ENCODE results near the gene LAMA5.

The LAMA5 gene

DNA sequence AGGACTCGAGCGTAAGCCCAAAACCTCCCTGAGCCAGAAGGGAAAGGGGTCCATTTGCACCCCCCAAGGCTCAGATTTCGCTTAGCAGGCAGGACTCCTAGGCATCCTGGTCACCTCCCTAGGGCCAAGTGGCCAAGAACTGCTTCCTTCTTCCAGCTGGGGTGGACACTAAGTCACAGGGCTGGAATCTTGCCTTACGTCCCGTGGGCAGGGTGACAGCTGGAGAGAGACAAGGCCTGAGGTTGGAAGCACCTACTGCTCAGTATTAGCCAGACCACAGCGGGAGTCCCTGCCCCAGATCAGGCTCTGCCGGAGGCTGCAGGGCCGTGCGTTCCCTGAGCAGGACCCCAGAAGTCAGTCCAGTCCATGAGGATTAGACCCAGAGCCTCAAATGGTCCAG, 19.7 kb downstream of the LAMA5 start:
- no peak for DNase-seq (ENCODE audit: low spot score)

DNA sequence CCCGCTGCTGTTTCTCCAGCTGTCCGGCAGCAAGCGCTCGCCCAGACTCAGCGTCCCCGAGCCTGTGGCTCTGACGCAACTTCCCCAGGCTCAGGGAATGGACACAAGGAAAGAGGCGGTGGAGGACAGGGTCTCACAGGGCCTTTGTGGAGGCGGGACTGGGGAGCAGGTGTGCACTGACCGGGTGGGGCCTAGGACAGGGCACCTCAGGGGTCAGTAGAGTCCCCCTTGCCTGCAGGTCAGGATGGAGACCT, 20.0 kb downstream of the LAMA5 start:
- no peak for DNase-seq (ENCODE audit: low spot score)

DNA sequence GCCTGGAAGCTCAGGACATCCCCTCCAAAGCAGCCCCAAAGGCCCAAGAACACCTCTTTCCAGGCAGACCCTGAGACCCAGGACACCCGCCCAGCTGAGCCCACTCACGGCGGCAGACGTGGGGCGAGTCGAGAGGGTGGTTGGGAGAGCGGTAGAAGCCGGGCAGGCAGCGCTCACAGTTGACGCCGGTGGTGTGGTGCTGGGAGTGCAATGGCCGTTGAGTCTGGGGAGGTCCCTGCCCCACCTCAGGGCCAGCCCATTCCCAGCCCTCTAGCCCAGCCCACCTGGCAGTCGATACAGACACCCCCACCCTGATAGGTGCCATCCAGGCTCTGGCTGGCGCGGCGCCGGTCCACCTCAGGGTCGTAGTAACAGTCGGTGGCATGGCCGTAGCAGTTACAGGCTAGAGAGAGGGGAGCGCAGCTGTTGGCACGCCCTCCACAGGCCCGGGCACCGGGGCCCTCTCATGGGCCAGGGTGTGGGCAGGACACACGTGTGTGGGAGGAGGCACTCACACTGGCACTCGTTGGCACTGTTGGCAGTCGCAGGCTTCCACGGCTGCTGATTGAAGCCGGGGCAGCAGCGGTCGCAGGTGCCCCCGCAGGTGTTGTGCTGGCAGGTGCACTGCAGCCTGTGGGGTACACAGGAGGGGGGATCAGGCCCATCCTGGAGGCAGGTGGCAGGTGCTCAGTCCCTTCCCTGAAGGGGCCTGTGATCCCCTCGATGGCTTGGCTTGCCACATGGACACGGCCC, 20.5 kb downstream of the LAMA5 start:
- DNase-seq (ENCODE audit: low spot score), result no peak

DNA sequence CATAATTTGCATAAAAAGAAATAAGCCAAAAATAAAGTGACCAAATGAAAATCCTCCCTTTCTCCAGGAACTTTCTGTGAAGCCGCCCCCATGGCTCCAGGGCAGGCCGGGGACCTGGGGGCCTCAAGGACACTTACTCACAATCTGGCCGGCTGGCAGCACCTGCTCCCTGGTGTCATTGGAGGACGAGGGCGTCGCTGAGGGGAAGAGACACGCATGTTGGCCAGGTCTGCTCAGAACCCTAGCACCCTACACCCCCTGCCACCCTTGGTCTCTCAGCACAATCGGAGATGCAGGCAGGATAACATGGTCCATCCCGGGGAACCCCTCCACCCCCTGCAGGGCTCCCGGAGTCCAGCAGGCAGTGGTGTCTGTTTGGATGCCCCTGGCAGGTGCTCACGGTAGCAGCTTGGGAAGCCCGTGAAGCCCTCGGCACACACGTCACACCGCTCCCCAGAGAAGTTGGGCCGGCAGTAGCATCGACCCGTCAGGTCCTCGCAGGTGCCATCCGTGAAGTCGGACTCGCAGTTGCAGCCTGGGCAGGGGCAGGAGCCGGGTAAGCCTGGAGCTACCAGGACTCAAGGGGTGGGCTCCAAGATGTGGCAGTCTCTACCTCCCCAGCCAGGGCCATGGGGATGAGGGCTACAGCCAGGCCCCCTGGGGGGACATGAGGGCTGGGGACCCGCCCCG, 21.3 kb downstream of the LAMA5 start:
- no peak for DNase-seq (ENCODE audit: low spot score)

DNA sequence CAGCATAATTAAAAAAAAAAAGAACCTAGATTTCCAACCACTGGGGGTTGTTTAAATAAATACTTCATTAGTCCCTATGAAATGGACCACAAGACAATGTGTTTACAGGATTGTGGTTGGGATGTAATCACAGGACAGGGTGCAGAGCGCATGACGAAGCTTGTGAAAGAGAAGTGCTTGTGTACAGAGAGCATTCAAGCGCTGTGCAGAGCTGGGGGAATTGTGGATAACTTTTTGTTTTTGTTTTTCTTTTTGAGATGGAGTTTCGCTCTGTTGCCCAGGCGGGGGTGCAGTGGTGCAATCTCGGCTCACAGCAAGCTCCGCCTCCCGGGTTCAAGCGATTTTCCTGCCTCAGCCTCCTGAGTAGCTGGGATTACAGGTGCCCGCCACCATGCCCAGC, 22.3 kb downstream of the LAMA5 start:
- no peak for DNase-seq (ENCODE audit: low spot score)

DNA sequence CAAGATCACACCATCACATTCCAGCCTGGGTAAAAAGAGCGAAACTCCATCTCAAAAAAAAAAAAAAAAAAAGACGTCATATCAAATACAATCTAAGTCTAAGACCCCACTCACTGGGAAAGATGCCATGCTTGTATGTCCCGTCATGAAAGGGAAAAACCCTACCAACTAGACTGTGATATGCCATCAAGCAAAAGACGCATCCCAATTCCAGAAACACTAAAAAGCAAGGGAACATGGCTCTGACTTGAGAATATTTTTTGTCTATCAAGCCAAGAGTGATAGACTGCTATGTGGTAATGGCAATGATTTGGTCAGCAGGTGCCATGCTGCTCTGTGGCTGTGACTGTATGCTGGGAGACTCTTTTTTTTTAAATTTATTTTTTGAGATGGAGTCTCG, 23.0 kb downstream of the LAMA5 start:
- no peak for DNase-seq (ENCODE audit: low spot score)

DNA sequence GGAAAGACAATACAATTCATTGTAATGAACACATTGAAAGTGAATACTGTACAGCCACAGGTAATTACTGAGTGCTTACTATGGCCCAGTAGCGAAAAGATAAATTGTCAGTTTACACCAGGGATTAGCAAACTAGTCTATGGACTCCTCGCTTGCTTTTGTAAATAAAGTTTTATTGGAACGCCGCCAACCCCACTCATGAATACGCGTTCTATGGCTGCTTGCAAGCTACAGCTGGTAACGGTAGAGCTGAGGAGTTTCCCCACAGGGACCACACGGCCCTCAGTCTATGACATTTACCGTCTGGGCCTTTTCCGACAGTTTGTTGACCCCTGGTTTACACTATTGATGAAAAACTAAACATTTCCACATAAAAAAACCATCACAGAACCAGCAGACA, 24.2 kb downstream of the LAMA5 start:
- DNase-seq (ENCODE audit: low spot score), result no peak

DNA sequence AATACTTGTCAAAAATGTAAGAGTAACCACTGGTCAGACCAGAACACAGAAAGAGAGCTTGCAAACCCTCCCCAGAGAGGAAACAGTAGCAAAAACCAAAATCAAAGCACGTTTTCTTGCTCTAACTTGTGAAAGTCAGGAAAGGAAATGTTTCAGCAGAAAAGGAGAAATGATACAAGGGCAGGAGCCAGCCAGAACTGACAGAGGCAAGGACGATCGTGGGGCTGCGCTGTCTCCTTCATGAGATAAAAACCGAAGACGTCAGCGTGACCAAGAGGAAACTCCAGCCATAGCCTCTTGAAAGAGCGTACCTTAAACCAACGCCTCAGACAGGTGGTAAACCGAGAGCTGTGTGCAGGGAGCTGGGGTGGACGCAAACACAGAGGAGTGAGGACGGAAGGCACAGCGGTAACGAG, 27.5 kb downstream of the LAMA5 start:
- no peak for DNase-seq (ENCODE audit: low spot score)

DNA sequence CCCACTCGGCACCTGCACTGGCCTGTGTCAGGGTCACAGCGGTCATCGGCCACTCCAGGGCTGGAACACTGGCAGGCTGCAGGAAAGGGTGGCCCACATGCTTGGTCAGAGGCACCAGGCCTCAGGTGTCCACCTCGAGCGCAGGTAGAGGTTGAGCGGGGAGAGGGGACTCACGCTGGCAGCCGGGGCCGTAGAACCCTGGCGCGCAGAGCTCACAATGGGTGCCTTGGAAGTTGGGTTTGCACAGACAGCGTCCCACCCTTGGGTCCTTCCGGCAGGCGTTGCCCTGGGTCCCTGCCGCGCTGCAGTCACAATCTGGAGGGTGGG, 28.9 kb downstream of the LAMA5 start:
- no peak for DNase-seq (ENCODE audit: low spot score)

DNA sequence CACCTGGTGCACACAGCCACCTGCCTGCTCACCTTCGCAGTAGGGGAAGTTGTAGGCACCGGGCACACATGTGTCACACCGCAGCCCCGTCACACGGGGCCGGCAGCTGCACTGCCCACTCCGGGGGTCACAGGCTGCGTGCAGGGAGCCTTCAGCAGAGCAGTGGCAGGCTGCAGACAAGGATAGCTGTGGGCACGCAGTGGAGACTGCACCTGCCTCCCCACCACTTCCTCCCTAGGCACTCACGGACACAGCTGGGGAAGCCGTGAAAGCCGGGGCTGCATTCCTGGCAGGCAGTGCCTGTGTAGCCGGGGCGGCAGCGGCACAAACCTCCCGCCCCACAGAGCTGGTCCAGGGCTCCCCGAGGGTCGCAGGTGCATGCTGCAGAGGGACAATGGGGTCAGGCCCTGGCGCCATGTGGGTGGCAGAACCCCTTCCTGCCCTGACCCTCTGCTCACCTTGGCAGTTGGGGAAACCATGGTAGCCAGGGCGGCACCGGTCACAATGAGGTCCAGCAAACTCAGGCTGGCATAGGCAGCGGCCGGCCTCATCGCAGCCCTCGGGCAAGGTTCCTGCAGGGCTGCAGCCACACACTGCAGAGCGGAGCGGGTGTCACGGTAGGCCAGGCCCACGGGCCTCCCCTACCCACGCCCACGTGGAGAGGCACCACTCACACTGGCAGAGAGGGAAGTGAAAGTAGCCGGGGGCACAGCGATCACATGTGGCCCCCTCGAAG, 29.4 kb downstream of the LAMA5 start:
- no peak for DNase-seq (ENCODE audit: low spot score)

DNA sequence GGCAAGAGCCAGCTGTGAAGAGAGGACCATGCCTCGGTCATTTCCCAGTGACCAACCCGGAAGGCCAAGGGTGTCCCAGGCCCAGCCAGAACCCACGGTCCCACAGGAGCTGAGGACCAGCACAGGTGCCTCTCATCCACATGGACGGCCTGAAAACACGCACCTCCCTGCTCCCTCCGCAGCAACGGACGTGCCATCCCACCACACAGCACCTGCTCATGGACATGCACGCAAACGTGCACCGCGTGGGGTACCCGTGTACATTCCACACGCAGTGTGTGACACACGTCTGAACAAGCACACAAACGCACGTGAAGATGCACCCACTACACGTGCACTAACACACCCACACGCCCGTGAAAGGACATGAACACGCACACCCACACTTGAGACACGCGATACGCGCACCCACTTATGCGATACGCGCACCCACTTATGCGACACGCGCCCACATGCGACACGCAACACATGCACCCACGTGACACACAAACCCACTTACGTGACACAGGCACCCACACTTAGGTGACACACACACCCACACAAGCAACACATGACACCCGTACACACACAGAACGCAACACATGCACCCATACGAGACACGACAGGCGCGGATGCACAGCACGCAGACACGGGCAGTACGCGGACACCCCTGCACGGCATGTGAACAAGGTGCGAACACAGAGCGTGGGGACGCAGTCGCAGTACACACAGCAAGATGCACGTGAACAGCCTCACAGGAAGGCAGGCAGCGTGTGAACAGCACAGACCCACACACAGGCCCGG, 30.1 kb downstream of the LAMA5 start:
- DNase-seq (ENCODE audit: low spot score), result no peak

DNA sequence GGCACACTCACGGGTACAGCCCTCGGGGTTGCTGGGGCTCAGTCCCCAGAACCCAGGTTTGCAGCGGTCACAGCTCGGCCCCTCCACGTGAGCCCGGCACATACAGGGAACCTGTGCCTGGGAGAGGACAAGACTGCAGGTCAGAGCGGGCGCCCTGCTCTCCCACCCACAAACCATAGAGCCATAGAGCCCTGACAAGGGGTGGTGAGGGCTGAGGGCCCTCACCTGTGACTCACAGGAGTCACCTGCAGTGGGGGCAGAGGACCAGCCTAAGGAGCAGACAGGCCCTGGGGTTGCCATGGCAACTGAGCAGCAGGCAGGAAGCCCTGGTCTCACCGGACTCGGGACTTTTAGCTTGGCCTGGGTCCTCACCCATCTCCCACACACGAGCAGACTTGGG, 30.8 kb downstream of the LAMA5 start:
- DNase-seq (ENCODE audit: low spot score), result no peak

DNA sequence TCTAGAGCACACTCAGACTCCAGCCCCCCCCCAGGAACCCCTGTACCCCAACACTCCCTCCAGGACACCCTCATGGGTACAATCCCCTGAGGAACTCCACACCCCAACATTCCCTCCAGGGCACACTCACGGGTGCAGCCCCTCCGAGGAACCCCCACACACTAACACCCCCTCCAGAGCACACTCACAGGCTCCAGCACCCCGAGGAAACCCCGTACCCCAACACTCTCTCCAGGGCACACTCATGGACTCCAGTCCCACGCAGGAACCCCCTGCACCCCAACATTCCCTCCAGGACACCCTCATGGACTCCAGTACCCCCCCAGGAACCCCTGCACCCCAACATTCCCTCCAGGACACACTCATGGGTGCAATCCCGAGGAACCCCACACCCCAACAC, 31.6 kb downstream of the LAMA5 start:
- DNase-seq (ENCODE audit: low spot score), result no peak

DNA sequence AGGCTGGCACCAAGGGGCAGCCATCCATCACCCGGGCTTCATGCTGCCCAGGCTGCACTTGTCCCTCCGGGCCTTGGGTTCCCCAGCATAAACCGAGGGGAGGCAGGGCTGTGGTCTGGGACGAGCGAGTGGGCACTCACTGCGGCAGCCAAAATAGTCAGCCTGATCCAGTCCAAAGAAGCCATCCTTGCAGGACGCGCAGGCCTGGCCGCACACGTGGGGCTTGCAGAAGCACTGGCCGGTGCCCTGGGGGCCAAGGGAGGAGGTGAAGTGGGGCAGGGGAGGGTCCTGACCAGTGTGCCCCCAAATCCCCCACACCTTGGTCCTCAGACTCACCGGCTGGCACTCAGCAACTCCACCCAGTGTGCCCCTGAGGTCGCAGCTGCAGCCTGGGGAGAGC, 32.2 kb downstream of the LAMA5 start:
- no peak for DNase-seq (ENCODE audit: low spot score)

DNA sequence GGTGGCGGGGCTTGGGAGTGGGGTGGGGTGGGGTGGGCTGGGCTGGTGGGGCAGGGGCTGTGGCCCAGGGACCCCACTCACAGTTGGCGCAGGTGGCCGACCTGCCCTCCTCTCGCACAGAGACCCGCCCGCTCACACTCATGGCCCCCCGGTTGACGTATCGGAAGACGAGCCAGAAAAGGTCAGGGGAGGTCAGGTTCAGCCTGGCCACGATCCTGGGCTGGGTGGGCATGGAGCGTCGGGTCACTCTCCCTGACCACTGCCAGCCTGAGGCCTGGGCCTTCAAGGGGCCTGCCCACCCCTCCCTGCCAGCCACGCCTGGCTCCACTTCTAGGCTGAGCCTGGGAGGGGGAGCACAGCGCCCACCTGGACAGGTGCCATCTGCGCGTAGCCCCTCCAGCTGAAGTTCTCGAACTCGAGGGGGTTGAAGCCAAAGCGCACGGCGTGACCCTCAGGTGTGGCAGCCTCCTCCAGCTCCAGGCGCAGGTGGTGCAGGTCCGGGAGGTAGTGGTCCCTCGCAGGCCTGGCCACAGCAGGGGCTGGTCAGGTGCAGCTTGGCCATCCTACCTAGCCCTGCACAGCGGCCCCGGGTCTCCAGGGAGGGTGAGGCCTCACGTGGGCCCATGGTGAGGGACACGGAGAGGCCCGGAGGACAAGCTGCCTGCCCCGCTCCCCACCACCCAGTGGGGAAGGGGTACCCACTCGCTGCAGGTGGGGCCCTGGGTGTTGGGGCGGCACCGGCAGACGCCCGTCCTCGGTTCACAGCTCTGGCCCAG, 33.1 kb downstream of the LAMA5 start:
- DNase-seq (ENCODE audit: low spot score), result no peak

DNA sequence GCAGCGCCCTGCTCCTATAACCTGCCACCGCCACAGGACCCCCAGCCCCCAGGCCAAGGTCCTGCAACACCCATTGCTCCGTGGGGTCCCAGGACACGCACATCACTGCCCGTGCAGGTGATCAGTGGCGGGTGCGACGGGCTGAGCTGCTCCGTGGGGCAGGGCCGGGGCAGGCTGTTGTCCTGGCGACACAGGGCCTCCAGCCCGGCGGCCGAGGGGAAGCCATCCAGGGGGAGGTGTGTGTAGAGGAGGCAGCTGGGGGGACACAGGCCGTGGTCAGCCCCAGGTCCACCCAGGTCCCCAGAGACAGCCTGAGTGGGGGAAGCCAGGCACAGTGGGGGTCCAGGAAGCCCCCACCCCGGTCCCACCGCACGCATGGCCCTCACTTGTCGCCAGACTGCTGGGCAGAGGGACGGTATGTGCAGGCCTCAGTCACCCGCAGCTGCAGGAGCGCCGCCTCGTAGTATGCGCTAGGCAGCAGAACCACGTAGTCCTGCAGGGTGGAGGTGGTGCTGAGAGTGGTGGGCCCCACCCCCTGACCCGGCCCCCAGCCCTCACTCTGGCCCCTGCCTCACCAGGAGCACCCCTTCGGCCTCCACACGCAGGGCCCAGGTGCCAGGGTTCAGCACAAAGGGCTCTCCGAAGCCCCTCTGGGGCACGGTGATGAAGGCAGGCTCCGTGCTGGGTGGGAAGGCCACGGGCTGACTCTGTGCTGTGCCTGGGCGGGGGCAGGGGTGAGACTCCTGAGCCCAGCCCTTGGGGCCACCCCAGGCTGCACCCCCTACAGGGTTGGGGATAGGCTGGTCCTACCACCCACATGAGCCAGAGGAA, 33.9 kb downstream of the LAMA5 start:
- DNase-seq (ENCODE audit: low spot score), result no peak

DNA sequence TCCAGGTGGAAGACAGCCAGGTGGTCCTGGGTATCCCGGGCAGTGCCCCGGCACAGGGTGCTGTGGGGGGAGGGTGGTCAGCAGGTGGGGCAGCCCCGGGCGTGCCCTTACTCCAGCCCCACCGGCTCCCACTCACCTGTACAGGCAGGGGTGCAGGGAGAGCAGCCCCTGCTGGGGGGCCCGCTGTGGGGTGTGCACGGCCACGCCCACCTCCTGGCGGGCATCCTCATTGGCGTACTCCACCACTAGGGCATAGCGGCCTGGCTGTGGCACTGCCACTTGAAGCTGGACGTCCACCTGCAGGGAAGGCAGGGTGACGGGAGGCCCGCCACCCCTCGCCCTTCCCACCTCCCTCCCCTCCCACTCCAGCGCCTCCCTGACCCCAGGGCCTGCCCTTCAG, 34.7 kb downstream of the LAMA5 start:
- no peak for DNase-seq (ENCODE audit: low spot score)

DNA sequence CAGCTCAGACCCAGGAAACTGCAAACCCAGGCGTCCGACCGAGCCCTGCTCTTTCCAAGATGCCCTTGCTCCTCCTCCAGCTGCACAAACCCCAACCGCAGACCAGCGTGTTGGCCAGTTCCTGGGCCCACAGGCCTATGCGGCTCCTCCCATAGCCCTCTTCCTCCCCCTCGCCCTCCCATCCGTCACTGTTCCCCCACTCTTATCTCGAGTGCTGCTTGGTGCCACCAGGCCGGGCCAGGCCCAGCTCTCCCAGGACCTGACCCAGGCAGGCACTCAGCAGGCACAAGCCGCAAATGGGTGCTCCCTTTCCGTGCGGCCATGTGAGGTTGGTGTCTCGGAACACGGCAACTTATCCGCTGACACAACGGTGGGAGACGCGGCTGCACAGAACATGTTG, 35.8 kb downstream of the LAMA5 start:
- no peak for DNase-seq (ENCODE audit: low spot score)

DNA sequence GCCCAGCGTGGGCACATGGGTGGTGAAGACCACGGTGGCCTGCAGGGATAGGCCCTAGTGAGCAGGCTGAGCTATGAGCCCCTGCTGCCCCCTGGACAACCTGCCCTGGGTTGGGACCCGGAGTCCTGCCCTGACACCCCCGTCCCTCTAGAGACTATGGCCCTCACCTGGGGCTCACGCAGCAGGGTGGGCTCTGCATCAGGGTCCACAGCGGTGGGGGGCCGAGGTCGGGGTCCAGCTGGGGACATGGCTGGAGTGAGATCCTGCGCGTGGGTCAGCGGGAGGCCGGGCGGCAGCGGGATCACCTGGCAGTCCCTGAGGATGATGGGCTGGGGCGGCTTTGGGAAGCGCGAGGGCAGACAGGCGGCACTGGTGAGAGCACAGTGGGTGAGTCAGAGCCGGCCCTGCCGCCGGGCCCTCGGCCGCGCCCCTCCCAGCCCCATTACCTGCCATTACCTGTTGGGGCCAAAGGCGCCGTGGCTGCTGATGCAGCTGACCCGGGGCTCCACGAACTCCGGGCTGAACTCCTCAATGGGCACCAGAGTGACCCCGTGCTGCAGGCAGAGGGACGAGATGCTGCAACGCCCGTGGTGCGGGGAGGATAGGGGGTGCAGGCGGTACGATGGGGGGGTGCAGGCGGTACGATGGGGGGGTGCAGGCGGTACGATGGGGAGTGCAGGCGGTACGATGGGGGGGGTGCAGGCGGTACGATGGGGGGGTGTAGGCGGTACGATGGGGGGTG, 36.4 kb downstream of the LAMA5 start:
- no peak for DNase-seq (ENCODE audit: low spot score)
